Lower leg skin (tissue), 3 donors: Measurements from ENCODE around the gene STX8.

Experiments
- CTCF ChIP-seq, 3 donors: fragments of 450-650 bp; IDR thresholded peaks; one replicate each; pipeline ENCODE4 v1.5.1; 2016; ENCODE audit warnings: antibody characterized with exemption in 3 of 3, mild to moderate bottlenecking in 3 of 3, moderate library complexity in 2 of 3
- POLR2A ChIP-seq, 2 donors: fragments of 450-650 bp; IDR thresholded peaks; one replicate each; pipeline ENCODE4 v1.6.1; 2016 to 2017; ENCODE audit warnings: antibody characterized with exemption in 2 of 2, mild to moderate bottlenecking in 1 of 2, moderate library complexity in 1 of 2

- TF ChIP-seq CTCF (IDR thresholded peaks at IDR 0.05): no peak
- no peak for TF ChIP-seq POLR2A (IDR thresholded peaks at IDR 0.05)
Measured at GRCh38 chr17:9203771-9204425, 371.7 kb downstream of the STX8 start.
